ENCODE data around the gene CNST. TPM values are rescaled to one million over a fixed set of nuclear protein-coding genes. Genes with fewer than 3 reads are reported as not detected.
A peak's percentile ranks its signal among the peaks of the same experiment; 100 is the strongest.

Gene CNST
- total and polyA plus RNA-seq, 2 of the 13 experiments (the other 11 are each of a cell fraction or from before 2014, with no cell fraction given): 6.3 to 12.4 TPM

DNA sequence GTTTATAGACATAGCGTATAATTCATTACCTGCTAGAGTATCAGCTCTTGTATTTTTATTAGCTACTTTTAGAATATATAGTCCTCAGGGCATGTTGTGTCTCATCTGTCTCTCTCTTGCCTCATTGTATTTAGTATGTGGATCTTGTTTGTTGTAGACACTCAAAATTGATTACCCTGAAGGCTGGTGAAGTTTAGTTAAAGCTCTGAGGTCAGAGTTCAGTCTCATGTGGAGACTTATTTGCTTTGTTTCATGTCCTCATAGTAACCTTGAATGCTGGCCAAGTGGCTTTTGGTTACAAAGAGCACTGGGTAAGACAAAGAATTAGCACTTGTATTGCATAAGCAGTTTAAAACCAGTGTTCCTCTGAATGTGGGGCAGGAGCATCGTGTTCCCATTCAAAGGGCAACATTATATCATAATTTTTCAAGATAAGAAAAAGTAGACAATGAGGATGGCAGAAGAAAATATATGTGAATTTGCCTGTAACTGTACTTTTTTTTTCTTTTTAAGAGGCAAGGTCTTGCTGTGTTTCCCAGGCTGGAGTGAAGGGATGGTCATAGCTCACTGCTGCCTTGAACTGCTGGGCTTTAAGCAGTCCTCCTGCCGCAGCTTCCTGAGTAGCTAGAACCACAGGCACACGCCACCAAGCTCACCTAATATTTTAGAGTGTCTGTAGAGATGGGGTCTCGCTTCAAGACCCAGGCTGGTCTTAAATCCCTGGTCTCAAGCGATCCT is 17.4 kb downstream of the CNST start (continued):
- TF ChIP-seq ZNF547 (CRISPR knock-in tag; IDR thresholded peaks at IDR 0.05): 0 out of 2 replicates have a peak, but pooled peaks have one; percentile 43
- TF ChIP-seq ZNF879 (CRISPR knock-in tag; IDR thresholded peaks at IDR 0.05): no peak
- TF ChIP-seq TFDP2 (CRISPR knock-in tag; IDR thresholded peaks at IDR 0.05): 0 out of 2 replicates have a peak, but pooled peaks have one; percentile 36
- peak; percentile 89; the same call in 1 of the 2 replicates for TF ChIP-seq HMG20B (CRISPR knock-in tag; conservative IDR thresholded peaks at IDR 0.05)
- TF ChIP-seq SAP130 (CRISPR knock-in tag; IDR thresholded peaks at IDR 0.05; ENCODE audit: low read depth): peak; percentile 88
- no peak for TF ChIP-seq ZNF598 (CRISPR knock-in tag; IDR thresholded peaks at IDR 0.05; ENCODE audit: borderline replicate concordance)
- TF ChIP-seq AKNA (CRISPR knock-in tag; IDR thresholded peaks at IDR 0.05; ENCODE audit: borderline replicate concordance): no peak
- TF ChIP-seq, protein P1, sequence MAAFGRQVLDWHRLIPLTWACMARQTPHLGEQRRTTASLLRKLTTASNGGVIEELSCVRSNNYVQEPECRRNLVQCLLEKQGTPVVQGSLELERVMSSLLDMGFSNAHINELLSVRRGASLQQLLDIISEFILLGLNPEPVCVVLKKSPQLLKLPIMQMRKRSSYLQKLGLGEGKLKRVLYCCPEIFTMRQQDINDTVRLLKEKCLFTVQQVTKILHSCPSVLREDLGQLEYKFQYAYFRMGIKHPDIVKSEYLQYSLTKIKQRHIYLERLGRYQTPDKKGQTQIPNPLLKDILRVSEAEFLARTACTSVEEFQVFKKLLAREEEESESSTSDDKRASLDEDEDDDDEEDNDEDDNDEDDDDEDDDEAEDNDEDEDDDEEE (CRISPR knock-in tag; IDR thresholded peaks at IDR 0.05): no peak
- TF ChIP-seq BRCA1 (CRISPR knock-in tag; IDR thresholded peaks at IDR 0.05): no peak
- no peak for TF ChIP-seq CERS6 (CRISPR knock-in tag; IDR thresholded peaks at IDR 0.05)
- TF ChIP-seq SMAD9 (CRISPR knock-in tag; IDR thresholded peaks at IDR 0.05): no peak
- peak; percentile 48; the same call in 1 of the 2 replicates for TF ChIP-seq SATB2 (CRISPR knock-in tag; IDR thresholded peaks at IDR 0.05)
- TF ChIP-seq, protein P2, sequence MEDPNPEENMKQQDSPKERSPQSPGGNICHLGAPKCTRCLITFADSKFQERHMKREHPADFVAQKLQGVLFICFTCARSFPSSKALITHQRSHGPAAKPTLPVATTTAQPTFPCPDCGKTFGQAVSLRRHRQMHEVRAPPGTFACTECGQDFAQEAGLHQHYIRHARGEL (CRISPR knock-in tag; IDR thresholded peaks at IDR 0.05): no peak
- TF ChIP-seq ZNF737 (CRISPR knock-in tag; IDR thresholded peaks at IDR 0.05; ENCODE audit: borderline replicate concordance): no peak
- TF ChIP-seq ZNF350 (CRISPR knock-in tag; IDR thresholded peaks at IDR 0.05; ENCODE audit: borderline replicate concordance, low read depth): no peak
- TF ChIP-seq FOXO1 (CRISPR knock-in tag; IDR thresholded peaks at IDR 0.05): peak; percentile 73; the same call in 1 of the 2 replicates
- TF ChIP-seq ZNF607 (CRISPR knock-in tag; IDR thresholded peaks at IDR 0.05; ENCODE audit: borderline replicate concordance): no peak
- peak; percentile 76; the same call in 1 of the 2 replicates for TF ChIP-seq HOXD1 (CRISPR knock-in tag; IDR thresholded peaks at IDR 0.05)
- no peak for TF ChIP-seq RARG (CRISPR knock-in tag; IDR thresholded peaks at IDR 0.05; ENCODE audit: low read depth)
- TF ChIP-seq ZNF451 (CRISPR knock-in tag; IDR thresholded peaks at IDR 0.05): no peak
- no peak for TF ChIP-seq MATR3 (CRISPR knock-in tag; IDR thresholded peaks at IDR 0.05)
- no peak for TF ChIP-seq MTF2 (CRISPR knock-in tag; IDR thresholded peaks at IDR 0.05; ENCODE audit: borderline replicate concordance)
- no peak for TF ChIP-seq ISX (CRISPR knock-in tag; conservative IDR thresholded peaks at IDR 0.05)

Measured in HepG2 (cell line).